D721Med (cell line): ENCODE data around the gene CNTN4.

Experiments used
- DNase-seq: peaks from one replicate; pipeline ENCODE4 v3.0.0; 2011; ENCODE audit warnings: low spot score; ENCODE audit not compliant: insufficient read length
- FAIRE-seq: peaks from 2 replicates; lab custom pipeline; 2011; peaks lifted over from hg19 to GRCh38; lab: Jason Lieb, UNC
- TF ChIP-seq, protein P1 (sequence below): IDR thresholded peaks from 2 replicates; pipeline ENCODE4 v1.5.1; 2012; ENCODE audit warnings: mild to moderate bottlenecking, control low read depth; ENCODE audit not compliant: insufficient read depth; ENCODE audit errors: missing control alignments

CNTN4 gene

DNA sequence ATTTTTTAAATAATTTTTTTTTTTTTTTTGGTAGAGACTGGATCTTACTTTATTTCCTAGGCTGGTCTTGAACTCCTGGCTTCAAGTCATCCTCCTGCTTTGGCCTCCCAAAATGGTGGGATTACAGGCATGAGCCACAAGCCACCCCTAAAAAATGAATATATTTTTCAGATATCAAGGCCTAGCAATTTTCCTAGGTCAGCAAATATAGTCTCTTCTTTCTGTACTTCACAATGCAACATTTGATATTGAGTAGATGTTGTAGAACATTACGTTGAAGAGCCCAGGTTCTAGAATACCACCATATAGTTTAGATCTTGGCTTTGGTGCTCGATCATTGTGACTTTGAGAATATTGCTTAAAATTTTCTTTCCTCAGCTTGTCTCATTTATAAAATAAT lies 437.9 kb downstream of the CNTN4 start:
- FAIRE-seq, result no peak
- DNase-seq, result no peak
- TF ChIP-seq, protein P1, sequence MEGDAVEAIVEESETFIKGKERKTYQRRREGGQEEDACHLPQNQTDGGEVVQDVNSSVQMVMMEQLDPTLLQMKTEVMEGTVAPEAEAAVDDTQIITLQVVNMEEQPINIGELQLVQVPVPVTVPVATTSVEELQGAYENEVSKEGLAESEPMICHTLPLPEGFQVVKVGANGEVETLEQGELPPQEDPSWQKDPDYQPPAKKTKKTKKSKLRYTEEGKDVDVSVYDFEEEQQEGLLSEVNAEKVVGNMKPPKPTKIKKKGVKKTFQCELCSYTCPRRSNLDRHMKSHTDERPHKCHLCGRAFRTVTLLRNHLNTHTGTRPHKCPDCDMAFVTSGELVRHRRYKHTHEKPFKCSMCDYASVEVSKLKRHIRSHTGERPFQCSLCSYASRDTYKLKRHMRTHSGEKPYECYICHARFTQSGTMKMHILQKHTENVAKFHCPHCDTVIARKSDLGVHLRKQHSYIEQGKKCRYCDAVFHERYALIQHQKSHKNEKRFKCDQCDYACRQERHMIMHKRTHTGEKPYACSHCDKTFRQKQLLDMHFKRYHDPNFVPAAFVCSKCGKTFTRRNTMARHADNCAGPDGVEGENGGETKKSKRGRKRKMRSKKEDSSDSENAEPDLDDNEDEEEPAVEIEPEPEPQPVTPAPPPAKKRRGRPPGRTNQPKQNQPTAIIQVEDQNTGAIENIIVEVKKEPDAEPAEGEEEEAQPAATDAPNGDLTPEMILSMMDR, result no peak

DNA sequence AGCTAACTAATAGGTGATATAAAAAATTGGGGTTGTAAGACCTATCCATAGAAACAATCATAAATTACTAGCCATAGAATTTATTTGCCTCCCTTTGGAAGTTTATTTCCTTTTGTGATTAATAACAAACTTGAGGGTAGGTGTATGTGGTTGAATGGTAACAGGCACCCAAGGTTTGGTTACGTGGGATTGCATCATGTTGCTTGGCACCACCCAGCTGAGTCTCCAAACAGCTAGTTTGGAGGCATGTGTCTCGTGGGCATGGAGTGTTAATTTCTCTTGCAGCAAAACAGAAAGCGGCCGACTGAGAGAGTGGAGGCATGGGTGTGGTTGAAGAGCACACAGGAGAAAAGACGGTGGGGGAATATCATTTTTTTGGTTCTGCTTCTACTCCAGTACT lies 441.4 kb downstream of the CNTN4 start:
- FAIRE-seq (no peak), DNase-seq (no peak)
- TF ChIP-seq, protein P1, result no peak

DNA sequence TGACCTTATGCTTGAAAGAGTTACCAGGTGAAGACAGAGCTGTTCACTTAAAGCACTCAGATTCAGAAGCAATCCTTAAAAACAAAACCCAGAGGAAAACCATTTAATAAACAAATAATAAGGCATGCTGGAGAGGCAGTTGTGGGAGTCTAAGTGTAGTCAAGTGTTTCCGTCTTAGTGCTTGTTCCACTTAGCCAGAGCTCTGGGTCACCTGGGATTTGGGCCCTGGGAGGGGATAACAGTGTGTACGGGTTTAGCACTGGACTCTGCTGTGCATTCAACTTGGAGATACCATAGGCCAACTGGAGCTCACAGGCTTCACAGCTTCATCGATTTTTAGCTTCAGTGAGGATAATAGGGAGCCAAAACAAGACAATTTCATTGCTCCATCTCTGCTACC lies 444.6 kb downstream of the CNTN4 start:
- TF ChIP-seq, protein P1, result no peak
- DNase-seq (no peak), FAIRE-seq (no peak)

DNA sequence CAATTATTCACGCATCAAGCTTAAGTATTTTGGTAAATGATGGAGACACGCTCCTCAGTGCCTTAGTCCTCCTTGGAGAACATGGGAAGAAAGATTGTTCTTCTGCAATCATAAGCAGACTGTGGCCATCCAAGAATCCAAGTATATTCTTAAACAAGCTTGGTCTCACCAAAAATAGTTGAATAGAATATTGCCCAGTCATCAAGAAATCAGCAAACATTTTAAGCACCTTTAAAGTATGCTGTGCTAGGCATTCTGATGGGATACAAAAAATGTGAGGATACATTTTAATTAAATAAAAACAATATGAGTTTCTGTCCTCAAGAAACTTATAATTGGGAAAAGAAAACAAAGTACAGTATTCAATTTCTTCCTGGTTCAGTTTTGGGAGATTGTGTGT lies 445.5 kb downstream of the CNTN4 start:
- DNase-seq, result no peak
- FAIRE-seq, result no peak
- TF ChIP-seq, protein P1, result no peak

DNA sequence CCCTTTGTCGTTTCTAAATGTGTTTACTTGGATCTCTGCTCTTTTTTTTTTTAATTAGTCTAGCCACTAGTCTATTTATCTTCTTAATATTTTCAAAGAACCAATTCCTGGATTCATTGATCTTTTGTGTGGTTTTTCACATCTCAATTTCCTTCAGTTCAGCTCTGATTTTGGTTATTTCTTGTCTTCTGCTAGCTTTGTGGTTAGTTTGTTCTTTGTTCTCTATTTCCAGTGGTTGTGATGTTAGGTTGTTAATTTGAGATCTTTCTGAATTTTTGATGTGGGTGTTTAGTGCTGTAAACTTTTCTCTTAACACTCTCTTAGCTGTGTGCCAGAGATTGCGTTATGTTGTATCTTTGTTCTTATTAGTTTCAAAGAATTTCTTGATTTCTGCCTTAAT lies 446.1 kb downstream of the CNTN4 start:
- DNase-seq, result no peak
- TF ChIP-seq, protein P1, result no peak
- FAIRE-seq, result no peak

DNA sequence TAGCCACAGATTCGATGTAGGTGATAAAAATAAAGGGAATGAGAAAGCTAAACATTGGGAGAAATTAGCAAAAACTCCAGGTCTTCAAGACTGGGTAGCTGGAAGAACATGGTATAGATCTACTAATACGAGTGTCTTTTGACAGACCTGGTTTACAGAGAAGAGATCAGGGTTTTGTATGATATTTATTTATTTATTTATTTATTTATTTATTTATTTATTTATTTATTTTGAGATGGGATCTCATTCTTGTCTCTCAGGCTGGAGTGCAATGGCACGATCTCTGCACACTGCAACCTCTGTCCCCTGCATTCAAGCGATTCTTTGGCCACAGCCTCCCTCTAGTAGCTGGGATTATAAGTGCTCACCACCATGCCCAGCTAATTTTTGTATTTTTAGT lies 448.4 kb downstream of the CNTN4 start:
- TF ChIP-seq, protein P1, result no peak
- no peak for DNase-seq
- no peak for FAIRE-seq

DNA sequence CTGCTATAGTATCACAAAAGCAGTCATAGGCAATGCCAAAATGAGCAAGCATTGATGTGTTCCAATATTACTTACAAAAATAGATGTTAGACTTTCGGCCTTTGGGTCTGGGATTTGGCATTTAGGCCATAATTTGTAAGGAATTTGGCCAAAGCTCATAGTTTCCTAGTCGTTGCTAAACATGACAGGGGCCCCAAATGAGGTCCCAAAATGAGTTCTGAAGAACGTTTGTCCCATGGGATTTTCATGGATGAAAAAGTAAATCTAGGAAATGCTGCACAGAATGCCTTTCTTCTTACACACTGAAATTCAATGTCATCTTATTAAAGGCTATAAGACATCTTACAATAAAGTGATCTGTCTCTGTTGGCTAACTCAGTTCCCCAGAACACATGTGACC lies 456.0 kb downstream of the CNTN4 start:
- FAIRE-seq, result no peak
- TF ChIP-seq, protein P1, result no peak

More for the DNA sequence above, 456.0 kb downstream of the CNTN4 start:
- no peak for DNase-seq
